GM21360 (cell line): ENCODE measurements around the gene ELMO1.

Source experiments
- ATAC-seq: cut with Tn5 transposase; IDR thresholded peaks from one replicate; pipeline ENCODE4 v1.9.1; 2021; ENCODE audit warnings: mild to moderate bottlenecking, moderate library complexity; ENCODE audit not compliant: unreplicated experiment

The ELMO1 gene

GRCh38 chr7:37352251-37352880 is 96.3 kb downstream of the ELMO1 start:
- no peak for ATAC-seq

- no peak for ATAC-seq
Observed at GRCh38 chr7:37351716-37352115, 96.9 kb downstream of the ELMO1 start.

- ATAC-seq = peak; percentile 53
Observed at GRCh38 chr7:37349979-37350590, 98.6 kb downstream of the ELMO1 start.

GRCh38 chr7:37348982-37349381 is 99.7 kb downstream of the ELMO1 start:
- ATAC-seq = no peak

- ATAC-seq = no peak
Observed at GRCh38 chr7:37346761-37347160, 101.9 kb downstream of the ELMO1 start.

GRCh38 chr7:37344886-37345579 is 103.6 kb downstream of the ELMO1 start:
- no peak for ATAC-seq

GRCh38 chr7:37342688-37343471 is 105.8 kb downstream of the ELMO1 start:
- ATAC-seq = peak; percentile 62

- no peak for ATAC-seq
Observed at GRCh38 chr7:37342176-37342687, 106.4 kb downstream of the ELMO1 start.

- peak; percentile 32 for ATAC-seq
Observed at GRCh38 chr7:37341033-37341630, 107.5 kb downstream of the ELMO1 start.

- ATAC-seq = no peak
Observed at GRCh38 chr7:37338966-37339365, 109.7 kb downstream of the ELMO1 start.

- ATAC-seq = no peak
Observed at GRCh38 chr7:37337522-37337921, 111.1 kb downstream of the ELMO1 start.

GRCh38 chr7:37336259-37336658 is 112.4 kb downstream of the ELMO1 start:
- ATAC-seq = peak; percentile 92

- ATAC-seq = no peak
Observed at GRCh38 chr7:37333075-37333474, 115.6 kb downstream of the ELMO1 start.

- ATAC-seq = no peak
Observed at GRCh38 chr7:37332243-37333016, 116.2 kb downstream of the ELMO1 start.

- no peak for ATAC-seq
Observed at GRCh38 chr7:37330775-37331174, 117.9 kb downstream of the ELMO1 start.

GRCh38 chr7:37329940-37330339 is 118.7 kb downstream of the ELMO1 start:
- no peak for ATAC-seq

- no peak for ATAC-seq
Observed at GRCh38 chr7:37327288-37327687, 121.4 kb downstream of the ELMO1 start.

- no peak for ATAC-seq
Observed at GRCh38 chr7:37323966-37324365, 124.7 kb downstream of the ELMO1 start.

GRCh38 chr7:37322831-37323230 is 125.8 kb downstream of the ELMO1 start:
- ATAC-seq = no peak

- no peak for ATAC-seq
Observed at GRCh38 chr7:37320848-37321468, 127.7 kb downstream of the ELMO1 start.
